ENCODE results near the gene AHDC1.

DNA sequence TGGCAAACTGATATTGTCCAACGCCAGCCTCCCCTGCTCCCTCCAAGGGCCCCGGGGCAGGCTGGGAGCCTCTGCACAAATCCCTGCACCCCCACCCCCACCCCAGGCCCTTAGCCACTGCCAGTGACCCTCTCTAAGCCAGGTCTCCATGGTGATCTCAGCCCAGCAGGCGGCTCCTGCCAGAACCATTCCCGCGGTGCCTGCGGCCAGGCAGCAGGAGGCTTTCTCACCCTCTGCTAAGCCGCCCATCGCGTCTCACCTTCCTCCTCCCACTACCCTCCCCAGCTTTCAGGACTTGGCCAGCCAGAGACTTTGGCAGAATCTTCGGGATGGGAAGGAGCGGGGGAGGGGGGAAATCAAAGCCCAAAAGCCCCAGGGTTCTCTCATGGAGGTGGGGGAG lies 67.2 kb downstream of the AHDC1 start:
- TF ChIP-seq SNAI2 (CRISPR knock-in tag; IDR thresholded peaks at IDR 0.05) (no peak), BACH2 (CRISPR knock-in tag; IDR thresholded peaks at IDR 0.05; ENCODE audit: borderline replicate concordance) (no peak), ZFP3 (CRISPR knock-in tag; IDR thresholded peaks at IDR 0.05) (no peak)
- TF ChIP-seq, protein P1, sequence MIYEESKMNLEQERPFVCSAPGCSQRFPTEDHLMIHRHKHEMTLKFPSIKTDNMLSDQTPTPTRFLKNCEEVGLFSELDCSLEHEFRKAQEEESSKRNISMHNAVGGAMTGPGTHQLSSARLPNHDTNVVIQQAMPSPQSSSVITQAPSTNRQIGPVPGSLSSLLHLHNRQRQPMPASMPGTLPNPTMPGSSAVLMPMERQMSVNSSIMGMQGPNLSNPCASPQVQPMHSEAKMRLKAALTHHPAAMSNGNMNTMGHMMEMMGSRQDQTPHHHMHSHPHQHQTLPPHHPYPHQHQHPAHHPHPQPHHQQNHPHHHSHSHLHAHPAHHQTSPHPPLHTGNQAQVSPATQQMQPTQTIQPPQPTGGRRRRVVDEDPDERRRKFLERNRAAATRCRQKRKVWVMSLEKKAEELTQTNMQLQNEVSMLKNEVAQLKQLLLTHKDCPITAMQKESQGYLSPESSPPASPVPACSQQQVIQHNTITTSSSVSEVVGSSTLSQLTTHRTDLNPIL (CRISPR knock-in tag; IDR thresholded peaks at IDR 0.05; ENCODE audit: low read depth): no peak

Measured in SK-N-SH treated with all-trans-retinoic acid at 6 μM for 48 hours (cell line).